Aorta (tissue), 5 donors: ENCODE data around the gene RDH16. TPM values are rescaled to one million over a fixed set of nuclear protein-coding genes. Genes with fewer than 3 reads are reported as not detected.

Experiments used
- ATAC-seq: fragments of 200-7000 bp; cut with Tn5 transposase; one replicate; pipeline ENCODE4 v1.9.1; 2022; ENCODE audit warnings: moderate library complexity; ENCODE audit not compliant: low FRiP score
- DNase-seq, 2 donors: peaks; one replicate each; pipeline ENCODE4 v3.0.0-alpha.2; 2020
- H3K27ac ChIP-seq, 2 donors: one replicate each; pipeline ENCODE4 v1.5.1; 2013; ENCODE audit warnings: low read length in 2 of 2, mild to moderate bottlenecking in 2 of 2, moderate library complexity in 2 of 2, control low read depth in 1 of 2, inconsistent platforms in 1 of 2, low read depth in 1 of 2
- H3K27me3 ChIP-seq, 2 donors: one replicate each; pipeline ENCODE4 v1.6.1; 2013; ENCODE audit warnings: control low read depth in 1 of 2, low read length in 1 of 2, mild to moderate bottlenecking in 1 of 2, moderate library complexity in 1 of 2; ENCODE audit not compliant: insufficient read depth in 2 of 2, control insufficient read depth in 1 of 2
- H3K36me3 ChIP-seq, 2 donors: one replicate each; pipeline ENCODE4 v1.6.1; 2013; ENCODE audit warnings: control low read depth in 1 of 2, low read length in 1 of 2, mild to moderate bottlenecking in 1 of 2; ENCODE audit not compliant: insufficient read depth in 2 of 2, control insufficient read depth in 1 of 2
- H3K4me1 ChIP-seq, 2 donors: one replicate each; pipeline ENCODE4 v1.6.1; 2013; ENCODE audit warnings: low read length in 2 of 2, control low read depth in 1 of 2, mild to moderate bottlenecking in 1 of 2, moderate library complexity in 1 of 2; ENCODE audit not compliant: insufficient read depth in 2 of 2, control insufficient read depth in 1 of 2
- H3K4me3 ChIP-seq, 2 donors: one replicate each; pipeline ENCODE4 v1.5.1; 2013; ENCODE audit warnings: low read length in 2 of 2, control low read depth in 1 of 2, mild to moderate bottlenecking in 1 of 2
- H3K9me3 ChIP-seq: one replicate; pipeline ENCODE4 v1.6.1; 2013; ENCODE audit warnings: mild to moderate bottlenecking, low read length; ENCODE audit not compliant: control insufficient read depth
- WGBS, 2 donors: extraction: QIAGEN DNeasy Blood & Tissue Kit; methylation state at CpG; one replicate each; pipeline ENCODE4 v1.1.7; 2013; 5-methylcytosine and 5-hydroxymethylcytosine counted together
- intact Hi-C, 2 donors: fragments of 100-400 bp; cut with DNase I; formaldehyde crosslinking; loops; one replicate each; pipeline versions ENCODE4 v1.14.2 to v1.15.0; 2022
- polyA plus RNA-seq, 2 donors: library from polyadenylated mRNA; stranded (reverse); fragments of 200-250 nt; gene quantifications; one replicate each; pipeline ENCODE4 v1.2.3, GENCODE V29; 2013
- total RNA-seq, 2 donors: library from RNA; stranded (reverse); fragmentation: NEBNext Ultra II Directional; extraction: Animal tissue kit (Norgen Biotek cat#: 25700); gene quantifications; one replicate each; pipeline ENCODE4 v1.2.1, GENCODE V29; 2021
- donor health status: healthy with polysubstance abuse.
- donor health status: Bipolar disorder and iron deficiency.
- donor health status: DM: no; HTN: no; CAD: no.
- donor health status: DM: no; HTN: no; CAD: no.
- donor health status: DM: yes; HTN: yes; CAD: no.

RDH16 gene
- total and polyA plus RNA-seq, 4 donors = 0.23 to 0.75 (median 0.46) TPM

- Histone ChIP-seq H3K27me3 (no peaks in the 10 kb centered on the region), H3K27ac (no peak overlapping the region), H3K4me1 (no peaks in the 10 kb centered on the region), H3K9me3 (peaks cover 8% of the 10 kb centered on the region), H3K36me3 (no peaks in the 10 kb centered on the region), H3K4me3 (no peak overlapping the region)
- DNase-seq (no peak), ATAC-seq (no peak)
- intact Hi-C loops = no loop called here
- WGBS, 2 donors = 84 to 85% methylated on average over 5 of the region's 5 CpGs
Observed at GRCh38 chr12:56908136-56908535, 49.3 kb downstream of the RDH16 start.

GRCh38 chr12:56905852-56906251, 51.6 kb downstream of the RDH16 start:
- no peak for DNase-seq
- Histone ChIP-seq H3K4me1 (no peaks in the 10 kb centered on the region), H3K4me3 (no peak overlapping the region), H3K9me3 (peaks cover 11% of the 10 kb centered on the region), H3K27ac (no peak overlapping the region), H3K27me3 (no peaks in the 10 kb centered on the region), H3K36me3 (no peaks in the 10 kb centered on the region)
- intact Hi-C loops = no loop called here
- 64 to 71% methylated on average over 1 of the region's 1 CpG for WGBS, 2 donors
- ATAC-seq = no peak

DNA sequence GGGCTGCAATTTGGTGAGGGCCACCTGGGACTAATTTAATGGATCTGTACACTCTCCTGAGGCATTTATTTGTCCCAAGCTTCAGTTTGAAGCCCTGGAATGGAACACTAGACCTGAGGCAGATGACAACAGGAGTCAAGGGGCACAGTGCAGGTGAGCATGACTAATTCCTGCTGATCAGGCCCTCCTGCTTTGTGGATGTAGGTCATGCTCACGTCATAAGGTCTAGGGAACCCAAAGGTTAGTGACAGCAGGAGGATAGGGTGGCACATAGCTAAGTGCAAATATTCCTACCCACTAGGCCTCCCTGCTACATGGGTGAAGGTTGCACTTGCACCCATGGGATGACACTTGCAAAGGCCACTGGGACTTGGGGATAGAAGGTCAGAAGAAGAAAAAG, 54.0 kb downstream of the RDH16 start:
- ATAC-seq (no peak), DNase-seq (no peak)
- intact Hi-C loops = no loop called here
- WGBS, 2 donors = 47 to 48% methylated on average over 1 of the region's 1 CpG
- Histone ChIP-seq H3K27me3 (no peaks in the 10 kb centered on the region), H3K27ac (no peak overlapping the region), H3K4me3 (no peak overlapping the region), H3K9me3 (peaks cover 16% of the 10 kb centered on the region), H3K4me1 (no peaks in the 10 kb centered on the region), H3K36me3 (no peaks in the 10 kb centered on the region)

Other genes with a start within 250 kb of the RDH16 start
- 100 to 1,000 TPM; 575 to 674 TPM for gene NACA, start 232.3 kb downstream of the RDH16 start, total RNA-seq
- 1,000 to 10,000 TPM; 1,517 to 2,977 TPM for gene NACA, start 232.3 kb downstream of the RDH16 start, polyA plus RNA-seq
- 1 to 10 TPM; 3.2 to 4.6 TPM for gene PRIM1, start 205.3 kb downstream of the RDH16 start, total RNA-seq
- gene PRIM1, start 205.3 kb downstream of the RDH16 start, polyA plus RNA-seq = 1 to 10 TPM; 1.9 to 2.4 TPM
- gene HSD17B6, start 194.3 kb downstream of the RDH16 start, total RNA-seq = 1 to 10 TPM in 1 of 2 donors, under 1 TPM in 1; 0.66 to 3.3 TPM
- 1 to 10 TPM in 1 of 2 donors, not detected in 1; 1.9 TPM for gene HSD17B6, start 194.3 kb downstream of the RDH16 start, polyA plus RNA-seq
- under 1 TPM in 1 of 2 donors, not detected in 1; 0.48 TPM for gene SDR9C7, start 23.2 kb downstream of the RDH16 start, total RNA-seq
- under 1 TPM in 1 of 2 donors, not detected in 1; 0.18 TPM for gene SDR9C7, start 23.2 kb downstream of the RDH16 start, polyA plus RNA-seq
- gene ZBTB39, start 48.9 kb upstream of the RDH16 start, total RNA-seq = 1 to 10 TPM; 6.5 to 6.8 TPM
- 1 to 10 TPM; 1.5 to 2.1 TPM for gene ZBTB39, start 48.9 kb upstream of the RDH16 start, polyA plus RNA-seq
- gene TAC3, start 58.9 kb upstream of the RDH16 start, total RNA-seq = not detected
- gene TAC3, start 58.9 kb upstream of the RDH16 start, polyA plus RNA-seq = under 1 TPM in 1 of 2 donors, not detected in 1; 0.88 TPM
- 1 to 10 TPM in 1 of 2 donors, under 1 TPM in 1; 0.58 to 1.4 TPM for gene MYO1A, start 92.5 kb upstream of the RDH16 start, total RNA-seq
- gene MYO1A, start 92.5 kb upstream of the RDH16 start, polyA plus RNA-seq = 10 to 100 TPM in 1 of 2 donors, under 1 TPM in 1; 0.05 to 77.4 TPM
- gene NEMP1, start 121.2 kb upstream of the RDH16 start, total RNA-seq = 1 to 10 TPM; 7.6 to 10.0 TPM
- gene NEMP1, start 121.2 kb upstream of the RDH16 start, polyA plus RNA-seq = 1 to 10 TPM in 1 of 2 donors, under 1 TPM in 1; 0.75 to 5.8 TPM
- 10 to 100 TPM; 31.6 to 48.4 TPM for gene NAB2, start 131.5 kb upstream of the RDH16 start, total RNA-seq
- gene NAB2, start 131.5 kb upstream of the RDH16 start, polyA plus RNA-seq = 10 to 100 TPM; 19.8 to 32.2 TPM
- 100 to 1,000 TPM; 199 to 258 TPM for gene STAT6, start 153.8 kb upstream of the RDH16 start, total RNA-seq
- gene STAT6, start 153.8 kb upstream of the RDH16 start, polyA plus RNA-seq = 100 to 1,000 TPM in 1 of 2 donors, 10 to 100 TPM in 1; 99.8 to 382 TPM
- 100 to 1,000 TPM; 517 to 992 TPM for gene LRP1, start 170.9 kb upstream of the RDH16 start, total RNA-seq
- 100 to 1,000 TPM in 1 of 2 donors, 10 to 100 TPM in 1; 36.8 to 223 TPM for gene LRP1, start 170.9 kb upstream of the RDH16 start, polyA plus RNA-seq
- gene LRP1-AS, start 190.0 kb upstream of the RDH16 start, total RNA-seq = not detected
- not detected for gene LRP1-AS, start 190.0 kb upstream of the RDH16 start, polyA plus RNA-seq